SIG-M5 treated with dmso at 0.1 percent for 504 hours (cell line): ENCODE measurements around the gene TAS2R5.
"Not testable (repeated sequence)": the region's sequence is repeated elsewhere in the genome, so short reads cannot be mapped to it uniquely, and the experiment has no call there.

Experiments
- DNase-seq: peaks from one replicate; lab custom pipeline; 2025; ENCODE audit not compliant: unreplicated experiment; lab: John Stamatoyannopoulos, UW

TAS2R5 gene, protein sequence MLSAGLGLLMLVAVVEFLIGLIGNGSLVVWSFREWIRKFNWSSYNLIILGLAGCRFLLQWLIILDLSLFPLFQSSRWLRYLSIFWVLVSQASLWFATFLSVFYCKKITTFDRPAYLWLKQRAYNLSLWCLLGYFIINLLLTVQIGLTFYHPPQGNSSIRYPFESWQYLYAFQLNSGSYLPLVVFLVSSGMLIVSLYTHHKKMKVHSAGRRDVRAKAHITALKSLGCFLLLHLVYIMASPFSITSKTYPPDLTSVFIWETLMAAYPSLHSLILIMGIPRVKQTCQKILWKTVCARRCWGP

DNA sequence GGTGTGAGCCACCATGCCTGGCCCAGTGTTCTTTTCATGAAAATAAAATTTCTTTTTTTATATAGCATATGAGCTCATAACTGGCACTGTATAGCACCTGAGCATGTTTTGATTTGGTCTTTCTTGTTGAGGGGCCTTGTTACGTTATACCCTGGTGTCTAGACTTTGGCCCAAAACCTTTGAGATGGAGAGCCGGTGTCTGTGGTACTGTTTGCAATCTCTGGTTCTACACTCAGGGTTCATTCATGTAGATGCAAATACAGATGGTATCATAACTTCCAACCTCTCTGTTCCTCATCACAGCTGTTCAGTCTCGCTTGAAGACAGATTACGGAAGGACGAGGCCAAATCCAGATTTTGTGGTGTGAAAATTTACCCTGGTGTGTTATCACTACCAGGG is at the start of gene TAS2R5:
TSS of gene TAS2R5 (plus strand) at position 301 of the 400 bp plus-strand sequence. CDS start 145 bp downstream, outside the sequence.
- DNase-seq = no peak

DNA sequence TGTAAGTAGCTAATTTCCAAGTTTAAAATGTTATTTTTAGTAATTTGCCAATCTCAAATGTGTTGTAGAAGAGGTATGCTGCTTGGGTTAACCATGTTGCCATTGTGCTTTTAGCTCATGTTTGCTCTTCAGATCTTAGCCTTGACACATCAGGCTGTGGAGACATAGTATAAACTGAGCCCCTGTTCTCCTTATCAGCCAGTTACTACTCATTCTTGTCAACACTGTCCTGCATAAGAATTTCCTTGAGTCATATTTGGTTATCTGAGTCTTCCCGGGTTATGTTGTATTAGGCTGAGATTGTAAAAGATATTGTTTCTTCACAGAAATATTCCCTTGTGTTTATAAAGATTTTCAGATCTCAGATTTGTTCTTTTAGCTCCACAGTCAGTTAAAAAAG is 47.8 kb upstream of the TAS2R5 start:
- no peak for DNase-seq

DNA sequence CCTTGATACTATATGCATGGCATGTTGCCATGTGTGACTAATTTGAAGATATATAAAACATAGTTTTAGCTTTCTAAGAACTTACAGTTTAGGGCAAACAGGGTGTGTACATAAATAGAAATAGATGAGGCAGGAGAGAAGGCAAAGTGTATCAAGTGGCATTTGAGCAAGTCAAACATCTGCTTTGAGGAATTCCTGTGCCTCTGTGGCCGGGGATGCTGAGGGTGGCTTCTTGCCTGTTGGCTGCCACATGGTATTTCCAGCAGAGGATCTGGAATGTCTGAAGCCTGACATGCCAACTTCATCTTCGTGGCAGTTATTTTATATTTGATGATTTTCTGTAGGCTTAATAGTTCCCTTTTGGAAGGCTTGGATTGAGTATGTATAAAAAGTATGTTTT is 45.9 kb upstream of the TAS2R5 start:
- DNase-seq = no peak

DNA sequence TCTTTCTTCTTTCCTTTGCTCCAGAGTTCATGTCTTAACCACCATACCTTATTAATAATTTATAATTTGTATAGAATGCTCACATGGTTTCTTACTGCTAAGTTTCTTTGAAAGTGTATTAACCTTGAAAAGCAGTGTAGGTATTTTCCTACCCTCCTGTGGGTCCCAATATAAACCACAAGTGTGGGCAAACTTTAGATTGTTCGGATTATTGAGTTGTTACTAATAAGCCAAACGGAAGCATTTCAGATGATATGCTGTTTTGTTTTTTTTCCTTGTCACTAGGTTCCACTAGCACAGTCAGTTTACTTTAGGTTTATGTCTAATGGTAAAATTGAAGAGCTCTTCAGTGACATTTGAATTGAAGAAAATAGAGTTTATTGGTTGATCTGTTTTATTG is 41.6 kb upstream of the TAS2R5 start:
- DNase-seq = no peak

DNA sequence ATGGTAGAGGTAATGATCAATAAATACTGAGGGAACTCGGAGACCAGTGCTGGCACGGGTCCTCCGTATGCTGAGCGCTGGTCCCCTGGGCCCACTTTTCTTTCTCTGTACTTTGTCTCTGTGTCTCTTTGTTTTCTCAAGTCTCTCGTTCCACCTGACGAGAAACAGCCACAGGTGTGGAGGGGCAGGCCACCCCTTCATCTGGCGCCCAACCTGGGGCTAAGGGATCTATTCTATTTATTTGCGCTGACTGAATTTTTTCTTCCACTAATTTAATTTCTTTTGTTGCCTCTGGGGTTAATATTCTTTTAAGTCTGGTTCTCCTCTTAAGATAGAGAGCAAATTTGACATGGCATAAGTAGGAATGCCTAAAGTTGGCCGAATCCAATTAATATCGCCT is 38.1 kb upstream of the TAS2R5 start:
- DNase-seq = not testable (repeated sequence)

DNA sequence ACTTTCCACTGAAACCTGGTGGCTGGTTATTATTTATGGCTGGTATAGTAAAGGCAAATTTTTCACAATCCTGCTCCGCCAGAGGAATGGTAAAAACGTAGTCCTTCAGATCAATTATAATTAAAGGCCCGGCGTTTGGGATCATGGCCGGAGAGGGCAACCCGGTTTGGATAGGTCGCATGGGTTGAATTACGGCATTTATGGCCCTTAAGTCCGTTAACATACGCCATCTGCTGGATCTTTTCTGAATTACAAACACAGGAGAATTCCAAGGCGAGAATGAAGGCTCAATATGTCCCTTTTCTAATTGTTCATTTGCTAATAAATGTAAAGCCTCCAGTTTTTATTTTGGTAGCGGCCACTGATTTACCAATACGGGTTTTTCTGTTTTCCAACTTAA is 37.4 kb upstream of the TAS2R5 start:
- no peak for DNase-seq

DNA sequence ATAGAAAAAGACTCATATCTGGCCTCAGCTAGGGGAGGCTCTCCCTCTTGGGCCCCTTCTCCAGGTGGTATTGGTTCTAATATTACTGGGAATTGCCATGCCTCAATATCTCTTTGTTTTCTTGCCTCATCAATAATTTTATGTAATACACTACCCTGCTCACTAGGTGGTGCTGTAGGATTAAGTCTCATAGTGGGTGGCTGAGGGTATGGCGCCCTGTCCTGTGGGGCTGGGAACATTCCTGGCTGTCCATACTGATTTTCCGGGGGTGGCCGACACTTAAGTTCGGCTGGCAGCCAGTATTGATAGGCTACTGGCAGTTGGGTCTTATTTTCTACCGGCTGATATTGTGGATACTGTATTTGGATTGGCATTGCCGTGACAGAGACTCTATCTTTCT is 35.1 kb upstream of the TAS2R5 start:
- no peak for DNase-seq

DNA sequence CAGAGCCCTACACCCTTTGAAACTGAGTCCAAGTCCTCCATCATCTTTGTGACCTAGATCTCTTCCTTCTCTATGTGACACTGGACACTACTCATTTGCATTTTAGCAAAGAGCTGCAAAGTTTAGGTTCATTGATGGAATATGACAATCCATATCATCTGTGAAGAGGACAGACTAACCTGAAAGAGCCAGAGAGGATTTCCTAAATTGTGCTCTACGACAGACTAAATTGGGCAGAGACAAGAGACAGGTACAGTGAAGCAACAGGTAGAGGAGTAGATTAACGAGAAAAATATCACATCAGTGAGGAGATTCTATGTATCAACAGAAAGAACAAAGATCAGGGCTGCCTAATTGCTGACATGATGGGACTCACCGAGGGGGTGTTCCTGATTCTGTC is 26.2 kb upstream of the TAS2R5 start, which contains the start of gene TAS2R3:
TSS of gene TAS2R3 (plus strand) at position 301 of the 400 bp plus-strand sequence. CDS start at position 363, 62 bp downstream.
- no peak for DNase-seq

DNA sequence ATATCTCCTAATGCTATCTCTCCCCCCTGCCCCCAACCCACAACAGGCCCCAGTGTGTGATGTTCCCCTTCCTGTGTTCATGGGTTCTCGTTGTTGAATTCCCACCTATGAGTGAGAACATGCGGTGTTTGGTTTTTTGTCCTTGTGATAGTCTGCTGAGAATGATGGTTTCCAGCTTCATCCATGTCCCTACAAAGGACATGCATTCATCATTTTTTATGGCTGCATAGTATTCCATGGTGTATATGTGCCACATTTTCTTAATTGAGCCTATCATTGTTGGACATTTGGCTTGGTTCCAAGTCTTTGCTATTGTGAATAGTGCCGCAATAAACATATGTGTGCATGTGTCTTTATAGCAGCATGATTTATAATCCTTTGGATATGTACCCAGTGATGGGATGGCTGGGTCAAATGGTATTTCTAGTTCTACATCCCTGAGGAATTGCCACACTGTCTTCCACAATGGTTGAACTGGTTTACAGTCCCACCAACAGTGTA is 19.9 kb upstream of the TAS2R5 start:
- DNase-seq = not testable (repeated sequence)

DNA sequence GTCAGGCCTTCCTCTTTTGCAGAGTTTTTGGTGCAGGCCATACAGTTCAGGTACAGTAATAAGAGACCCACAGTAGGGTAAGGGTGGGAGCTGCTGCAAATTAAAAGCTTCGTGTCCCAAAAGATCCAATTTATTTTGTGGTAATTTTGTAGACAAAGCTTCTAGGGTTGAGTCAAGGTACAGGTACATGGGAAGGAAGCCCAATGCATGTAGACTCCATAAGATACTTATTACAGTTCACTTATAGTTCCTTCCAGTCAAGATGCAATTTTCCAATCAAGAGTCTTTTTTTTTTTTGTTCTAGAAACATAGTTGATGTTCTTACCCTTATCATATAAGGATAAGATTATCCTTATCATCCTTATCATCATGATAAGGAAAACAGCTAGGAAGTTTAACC is 13.6 kb upstream of the TAS2R5 start, which contains the start of gene TAS2R4:
TSS of gene TAS2R4 (plus strand) at position 301 of the 400 bp plus-strand sequence. CDS start 1,815 bp downstream, outside the sequence.
- no peak for DNase-seq

DNA sequence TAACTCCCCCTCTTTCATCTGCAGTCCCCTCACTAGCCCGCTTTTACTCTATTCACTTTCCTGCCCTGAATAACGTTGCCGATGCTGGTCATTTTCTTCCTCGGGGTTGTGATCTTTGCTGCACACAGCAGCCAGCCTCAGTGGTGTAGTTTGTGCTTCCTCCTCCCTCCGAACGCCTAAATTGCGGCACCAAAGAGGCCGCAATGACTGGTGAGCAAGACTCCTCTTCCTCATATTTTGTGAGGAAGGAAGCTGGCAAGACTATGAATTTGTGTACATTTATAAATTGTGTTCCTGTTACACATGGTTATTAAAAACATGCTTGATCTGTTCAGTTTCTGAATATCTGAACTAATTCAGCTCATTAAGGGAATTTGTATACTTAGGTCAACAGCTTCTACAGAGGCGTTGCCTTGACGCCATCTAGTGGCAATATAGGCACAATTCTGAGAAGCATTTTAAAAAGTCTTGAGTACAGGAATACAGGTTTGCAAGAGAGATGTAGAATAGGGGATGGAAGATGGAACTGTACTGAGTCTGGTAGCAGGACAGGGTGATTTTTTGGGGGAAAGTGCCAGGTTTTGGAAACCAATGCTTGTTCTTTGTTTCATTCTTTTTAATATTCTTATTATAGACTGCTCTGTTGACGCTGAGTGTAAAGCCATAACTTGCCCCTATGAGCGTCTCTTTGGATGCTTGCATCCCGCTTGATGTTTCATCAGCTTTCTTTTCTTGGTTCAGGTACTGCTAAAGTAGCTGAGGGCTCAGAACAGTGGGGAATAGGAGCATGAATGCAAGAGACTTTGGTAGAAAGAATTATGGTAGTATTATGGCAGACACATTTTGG is 4.1 kb upstream of the TAS2R5 start:
- peak; percentile 67 for DNase-seq

DNA sequence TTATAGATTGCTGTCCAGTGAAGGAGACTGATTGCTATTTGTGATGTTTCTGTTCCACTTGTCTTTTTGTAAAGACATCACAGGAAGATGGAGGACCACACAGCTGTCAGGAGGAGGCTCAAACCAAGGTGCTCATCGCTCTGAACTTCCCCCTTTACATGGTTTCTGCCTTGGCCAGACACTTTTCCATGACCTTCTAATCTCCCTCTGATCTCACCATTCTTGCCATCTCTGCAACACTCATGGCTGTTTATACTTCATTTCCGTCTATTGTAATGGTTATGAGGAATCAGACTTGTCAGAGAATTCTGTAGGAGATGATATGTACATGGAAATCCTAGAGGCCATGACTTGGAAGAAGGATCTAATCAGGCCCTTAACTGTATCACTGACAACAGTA is 1.7 kb upstream of the TAS2R5 start:
- DNase-seq = no peak

DNA sequence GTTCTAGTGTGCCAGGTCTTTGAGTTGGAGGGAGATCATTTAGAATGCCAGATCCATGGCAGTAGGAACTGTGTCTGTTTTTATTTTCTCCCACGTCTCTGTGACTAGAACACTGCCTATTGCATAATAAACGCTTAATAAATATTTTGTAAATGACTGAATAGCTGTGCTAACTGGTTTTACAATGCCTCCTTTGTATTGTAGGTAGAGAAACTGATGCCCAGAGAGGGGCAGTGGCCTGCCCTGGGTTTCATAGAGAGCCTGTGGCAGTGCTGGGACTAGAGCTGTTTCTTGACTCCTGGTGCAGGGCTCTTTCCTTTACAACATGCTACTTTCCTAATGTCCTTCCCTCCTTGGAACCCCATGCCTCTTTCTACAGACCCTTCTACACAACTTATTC is 2.5 kb downstream of the TAS2R5 start:
- DNase-seq = no peak

DNA sequence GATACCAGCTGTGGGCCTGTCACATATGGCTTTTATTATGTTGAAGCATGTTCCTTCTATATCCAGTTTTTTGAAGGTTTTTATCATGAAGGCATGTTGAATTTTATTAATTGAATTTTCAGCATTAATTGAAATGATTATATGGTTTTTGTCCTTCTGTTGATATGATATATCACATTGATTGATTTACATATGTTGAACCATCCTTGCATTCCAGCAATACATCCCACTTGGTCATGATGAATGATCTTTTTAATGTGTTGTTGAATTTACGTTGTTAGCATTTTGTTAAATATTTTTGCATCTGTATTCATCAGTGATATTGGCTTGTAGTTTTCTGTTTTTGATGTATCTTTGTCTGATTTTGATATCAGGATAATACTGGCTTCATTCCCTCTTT is 30.1 kb downstream of the TAS2R5 start:
- DNase-seq = no peak

DNA sequence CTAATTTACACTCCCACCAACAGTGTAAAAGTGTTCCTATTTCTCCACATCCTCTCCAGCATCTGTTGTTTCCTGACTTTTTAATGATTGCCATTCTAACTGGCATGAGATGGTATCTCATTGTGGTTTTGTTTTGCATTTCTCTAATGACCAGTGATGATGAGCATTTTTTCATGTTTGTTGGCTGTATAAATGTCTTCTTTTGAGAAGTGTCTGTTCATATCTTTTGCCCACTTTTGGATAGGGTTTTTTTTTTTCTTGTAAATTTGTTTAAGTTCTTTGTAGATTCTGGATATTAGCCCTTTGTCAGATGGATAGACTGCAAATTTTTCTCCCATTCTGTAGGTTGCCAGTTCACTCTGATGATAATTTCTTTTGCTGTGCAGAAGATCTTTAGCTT is 32.4 kb downstream of the TAS2R5 start:
- not testable (repeated sequence) for DNase-seq

DNA sequence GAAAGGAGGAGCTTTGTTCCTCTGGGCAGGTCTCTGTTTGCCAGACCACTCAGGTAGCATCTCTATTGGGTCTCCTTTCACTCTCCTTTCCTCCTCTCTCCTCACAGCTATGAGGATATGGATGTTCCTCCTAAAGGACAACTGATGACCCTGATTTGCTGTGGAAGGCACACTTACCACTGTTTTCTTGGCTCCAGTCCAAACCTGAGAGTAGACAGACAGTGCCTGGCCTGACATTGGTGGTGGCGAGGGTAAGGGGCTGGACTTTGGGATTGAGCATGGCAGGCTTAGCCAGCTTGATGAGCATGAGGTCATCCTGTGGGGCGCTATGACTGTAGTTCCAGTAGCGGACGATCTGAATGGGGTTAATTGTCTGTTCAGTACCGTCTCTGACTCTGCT is 47.7 kb downstream of the TAS2R5 start:
- no peak for DNase-seq

DNA sequence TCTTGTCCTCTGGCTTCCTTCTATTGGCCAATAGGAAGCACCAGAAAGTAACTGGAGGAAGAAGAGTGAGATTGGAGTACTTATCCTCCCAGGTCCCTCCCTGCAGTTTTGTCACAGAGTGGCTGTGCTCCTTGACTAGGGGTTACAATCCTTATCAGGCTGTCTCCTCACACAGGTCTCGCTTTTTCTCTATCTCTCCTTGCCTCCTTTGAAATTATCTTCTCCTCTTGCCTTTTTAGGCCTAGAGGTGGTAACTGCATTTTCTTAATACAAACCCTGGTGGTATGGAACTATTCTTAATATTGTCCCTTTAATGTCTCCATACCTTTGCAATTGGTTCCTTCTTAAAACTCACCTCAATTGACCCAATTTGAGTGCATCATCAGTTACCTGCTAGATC is 48.6 kb downstream of the TAS2R5 start:
- DNase-seq = no peak

DNA sequence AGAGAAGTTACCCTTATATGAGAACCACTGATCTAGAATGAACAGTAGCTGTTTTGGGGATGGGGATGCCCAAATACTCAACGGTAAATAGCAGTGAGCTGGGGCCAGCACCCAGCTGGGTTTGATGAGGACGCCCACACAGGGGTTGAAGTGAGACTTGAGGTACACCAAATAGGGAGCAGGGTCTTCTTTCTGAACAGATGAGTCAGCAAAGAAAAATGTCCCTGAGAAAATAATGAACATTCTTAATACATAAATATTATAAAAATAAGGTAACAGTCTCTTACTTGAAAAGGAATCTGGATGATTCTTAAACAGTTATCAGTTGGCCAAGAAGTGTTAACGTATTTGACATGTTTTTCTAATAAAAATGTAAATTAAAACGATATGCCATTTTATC is 49.2 kb downstream of the TAS2R5 start:
- DNase-seq = no peak

DNA sequence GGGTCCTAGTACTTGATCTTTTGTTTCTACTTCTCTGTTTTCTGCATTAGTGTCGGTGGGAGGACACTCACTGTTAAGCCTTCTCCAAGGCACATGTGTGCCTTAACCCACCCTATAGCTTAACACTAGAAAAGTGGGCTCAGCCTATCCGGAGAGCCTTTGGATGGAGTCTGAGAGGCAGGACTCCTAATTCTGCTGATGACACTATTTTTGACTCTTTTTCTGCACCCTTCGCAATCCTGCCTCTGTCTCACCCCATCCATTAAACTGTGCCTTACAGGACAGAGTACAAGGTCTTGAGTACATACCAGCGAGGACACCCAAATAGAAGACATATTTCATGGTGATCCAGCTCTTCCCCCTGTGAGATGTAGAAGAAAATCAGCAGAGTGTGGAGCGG is 50.7 kb downstream of the TAS2R5 start:
- no peak for DNase-seq
